Osteocyte (in vitro differentiated cells): ENCODE results near the gene DPH3. TPM values are rescaled to one million over a fixed set of nuclear protein-coding genes. Genes with fewer than 3 reads are reported as not detected.

Experiments used
- DNase-seq: peaks from one replicate; pipeline ENCODE4 v3.0.0; 2021; ENCODE audit warnings: mixed read lengths; ENCODE audit not compliant: unreplicated experiment; ENCODE audit errors: extremely low spot score
- H3K27ac Mint-ChIP-seq: one replicate; pipeline ENCODE4 v1.8.0; 2021; ENCODE audit warnings: mild to moderate bottlenecking, mixed read lengths; ENCODE audit not compliant: unreplicated experiment
- H3K27me3 Mint-ChIP-seq: one replicate; pipeline ENCODE4 v1.8.0; 2021; ENCODE audit warnings: mixed read lengths; ENCODE audit not compliant: unreplicated experiment
- H3K36me3 Mint-ChIP-seq: one replicate; pipeline ENCODE4 v1.8.0; 2021; ENCODE audit warnings: mixed read lengths; ENCODE audit not compliant: unreplicated experiment
- H3K4me1 Mint-ChIP-seq: one replicate; pipeline ENCODE4 v1.8.0; 2021; ENCODE audit warnings: mixed read lengths; ENCODE audit not compliant: unreplicated experiment
- H3K4me3 Mint-ChIP-seq: one replicate; pipeline ENCODE4 v1.8.0; 2021; ENCODE audit warnings: mild to moderate bottlenecking, moderate library complexity, mixed read lengths; ENCODE audit not compliant: unreplicated experiment
- H3K9me3 Mint-ChIP-seq: one replicate; pipeline ENCODE4 v1.8.0; 2021; ENCODE audit warnings: mixed read lengths; ENCODE audit not compliant: unreplicated experiment
- total RNA-seq: library from RNA; stranded (reverse); gene quantifications from 2 replicates; pipeline ENCODE4 v1.2.1, GENCODE V29; 2021
- TF ChIP-seq, protein P1 (sequence below): fragments of 200-600 bp; sonication (generic); IDR thresholded peaks from 2 replicates; pipeline ENCODE4 v1.5.0; 2021; ENCODE audit warnings: antibody characterized with exemption, mild to moderate bottlenecking, moderate library complexity

DPH3 gene
- total RNA-seq, 1 donor from 2014 or later, result 21.4 TPM

DNA sequence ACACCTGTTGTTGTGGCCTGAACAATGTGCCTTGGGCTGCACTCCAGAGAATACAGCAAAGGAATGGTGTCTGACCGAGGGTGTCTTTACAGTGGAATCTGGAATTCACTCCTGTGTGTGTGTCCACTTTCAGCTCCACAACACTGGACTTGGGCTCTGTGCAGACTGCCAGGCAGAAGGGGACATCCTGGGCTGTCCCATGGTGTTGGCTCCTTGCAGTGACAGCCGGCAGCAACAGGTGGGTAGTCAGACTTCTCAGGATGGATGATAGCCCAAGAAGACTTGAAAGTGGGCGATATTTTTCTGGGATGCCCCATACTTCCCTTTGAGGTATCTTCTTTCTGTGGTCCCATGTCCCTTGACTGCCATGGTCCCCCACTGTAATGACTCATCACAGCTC, 45.0 kb downstream of the DPH3 start:
- Mint-ChIP-seq H3K9me3 (peaks cover 5% of the 10 kb centered on the region), H3K27ac (no peak overlapping the region), H3K36me3 (no peaks in the 10 kb centered on the region)

DNA sequence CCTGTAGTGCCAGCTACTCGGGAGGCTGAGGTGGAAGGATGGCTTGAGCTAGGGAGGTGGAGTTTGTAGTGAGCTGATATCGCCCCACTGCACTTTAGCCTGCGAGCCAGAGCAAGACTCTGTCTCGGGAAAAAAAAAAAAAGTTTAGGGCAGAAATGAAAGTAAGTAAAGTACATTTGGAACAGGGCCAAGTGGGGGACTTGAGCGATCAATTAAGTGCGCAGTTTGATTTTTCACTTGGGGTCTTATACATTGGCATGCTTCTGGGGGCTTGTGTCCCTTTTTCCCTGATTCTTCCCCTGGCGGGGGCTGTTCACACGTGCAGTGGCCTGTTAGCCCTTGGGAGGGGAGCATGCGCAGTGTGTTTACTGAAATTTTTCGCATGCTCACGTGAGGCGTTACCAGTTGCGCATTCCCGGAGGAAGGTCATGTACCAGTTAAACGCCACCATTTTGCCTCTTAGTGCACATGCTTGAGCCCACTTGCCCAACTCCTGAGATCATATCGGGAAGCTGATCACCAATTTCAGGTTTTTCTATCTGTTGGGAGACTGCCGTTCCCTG, 48.3 kb downstream of the DPH3 start:
- Mint-ChIP-seq H3K27ac (no peak overlapping the region), H3K9me3 (no peaks in the 10 kb centered on the region), H3K4me1 (no peaks in the 10 kb centered on the region), H3K4me3 (no peak overlapping the region), H3K27me3 (peaks cover 20% of the 10 kb centered on the region), H3K36me3 (no peaks in the 10 kb centered on the region)
- DNase-seq, result no peak
- TF ChIP-seq, protein P1, sequence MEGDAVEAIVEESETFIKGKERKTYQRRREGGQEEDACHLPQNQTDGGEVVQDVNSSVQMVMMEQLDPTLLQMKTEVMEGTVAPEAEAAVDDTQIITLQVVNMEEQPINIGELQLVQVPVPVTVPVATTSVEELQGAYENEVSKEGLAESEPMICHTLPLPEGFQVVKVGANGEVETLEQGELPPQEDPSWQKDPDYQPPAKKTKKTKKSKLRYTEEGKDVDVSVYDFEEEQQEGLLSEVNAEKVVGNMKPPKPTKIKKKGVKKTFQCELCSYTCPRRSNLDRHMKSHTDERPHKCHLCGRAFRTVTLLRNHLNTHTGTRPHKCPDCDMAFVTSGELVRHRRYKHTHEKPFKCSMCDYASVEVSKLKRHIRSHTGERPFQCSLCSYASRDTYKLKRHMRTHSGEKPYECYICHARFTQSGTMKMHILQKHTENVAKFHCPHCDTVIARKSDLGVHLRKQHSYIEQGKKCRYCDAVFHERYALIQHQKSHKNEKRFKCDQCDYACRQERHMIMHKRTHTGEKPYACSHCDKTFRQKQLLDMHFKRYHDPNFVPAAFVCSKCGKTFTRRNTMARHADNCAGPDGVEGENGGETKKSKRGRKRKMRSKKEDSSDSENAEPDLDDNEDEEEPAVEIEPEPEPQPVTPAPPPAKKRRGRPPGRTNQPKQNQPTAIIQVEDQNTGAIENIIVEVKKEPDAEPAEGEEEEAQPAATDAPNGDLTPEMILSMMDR, result no peak

More for the DNA sequence above, 45.0 kb downstream of the DPH3 start:
- Mint-ChIP-seq H3K4me3 (no peak overlapping the region), H3K27me3 (peaks cover 14% of the 10 kb centered on the region), H3K4me1 (no peaks in the 10 kb centered on the region)
- DNase-seq, result no peak
- TF ChIP-seq, protein P1, result no peak

DNA sequence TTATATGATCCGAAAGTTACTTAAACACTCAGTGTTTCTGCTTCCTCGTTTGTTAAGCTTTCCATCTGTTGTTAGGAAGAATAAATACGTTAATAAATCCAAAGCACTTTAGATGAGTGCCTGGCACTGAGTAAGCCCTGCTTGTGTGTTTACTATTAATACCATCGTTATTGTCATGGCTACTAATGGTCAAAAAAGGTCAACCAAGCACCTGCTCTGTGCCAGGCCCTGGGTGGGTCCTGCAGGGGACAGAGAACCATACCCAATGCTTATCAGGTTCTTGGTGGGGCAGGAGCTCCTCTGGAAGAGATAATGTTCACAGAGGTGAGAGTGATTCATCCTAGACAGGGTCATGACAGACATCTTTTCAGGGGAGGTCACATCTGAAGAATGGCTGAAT, 50.4 kb downstream of the DPH3 start:
- H3K4me3 Mint-ChIP-seq, result no peak overlapping the region
- no peaks in the 10 kb centered on the region for H3K4me1 Mint-ChIP-seq
- no peak for DNase-seq
- H3K27me3 Mint-ChIP-seq, result peaks cover 26% of the 10 kb centered on the region
- no peak overlapping the region for H3K27ac Mint-ChIP-seq
- no peaks in the 10 kb centered on the region for H3K36me3 Mint-ChIP-seq
- TF ChIP-seq, protein P1, result no peak
- H3K9me3 Mint-ChIP-seq, result no peaks in the 10 kb centered on the region

DNA sequence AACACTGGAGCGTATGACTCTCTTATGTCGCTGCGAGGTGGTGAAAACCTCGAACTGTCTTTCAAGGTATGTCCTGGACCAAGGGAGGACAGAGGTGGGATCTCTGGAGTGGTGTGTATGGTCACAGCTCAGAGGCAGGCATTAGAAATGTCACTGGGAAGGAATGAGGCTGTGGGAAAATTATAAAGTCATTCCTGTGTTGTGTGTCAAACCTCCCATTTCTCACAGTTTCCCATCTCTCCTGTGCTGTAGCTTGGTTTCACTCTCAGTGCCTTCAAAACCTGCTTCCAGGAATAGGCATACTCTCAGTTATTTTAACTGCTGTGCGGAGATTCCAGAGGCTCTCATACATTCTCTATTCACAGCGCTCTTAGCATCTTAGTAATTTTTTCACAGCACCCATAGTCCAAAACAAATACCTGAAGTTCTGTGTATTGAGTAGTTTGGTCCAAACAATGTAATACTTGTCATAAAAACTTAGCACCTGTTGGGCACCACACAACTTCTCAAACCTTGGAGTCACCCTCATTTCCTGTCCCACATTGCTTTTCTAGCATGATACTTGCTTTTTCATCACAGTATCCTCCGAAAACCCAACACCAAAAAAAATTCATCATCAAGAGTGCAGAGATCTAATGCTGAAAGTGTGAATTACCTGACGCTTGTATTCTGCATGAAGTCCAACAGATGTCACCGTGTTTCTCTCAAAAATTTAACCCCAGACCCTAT, 53.4 kb downstream of the DPH3 start:
- TF ChIP-seq, protein P1, result no peak
- peaks cover 26% of the 10 kb centered on the region for H3K27me3 Mint-ChIP-seq
- H3K9me3 Mint-ChIP-seq, result no peaks in the 10 kb centered on the region
- no peak for DNase-seq
- H3K4me3 Mint-ChIP-seq, result no peak overlapping the region
- no peaks in the 10 kb centered on the region for H3K4me1 Mint-ChIP-seq
- no peaks in the 10 kb centered on the region for H3K36me3 Mint-ChIP-seq
- no peak overlapping the region for H3K27ac Mint-ChIP-seq

Other genes with a start within 250 kb of the DPH3 start
- 0.56 and 1.2 TPM in 2 replicates for gene GALNT15, start 90.3 kb downstream of the DPH3 start, total RNA-seq
- 10.4 and 10.8 TPM in 2 replicates for gene OXNAD1, start 269 bp upstream of the DPH3 start, total RNA-seq
- 79.6 and 84.1 TPM in 2 replicates for gene RFTN1, start 248.8 kb upstream of the DPH3 start, total RNA-seq